Mesendoderm (in vitro differentiated cells): ENCODE data around the gene OR2Z1.

Experiments used
- DNase-seq: peaks from one replicate; pipeline ENCODE4 v3.0.0; 2013
- H2AK5ac ChIP-seq: 2 replicates; pipeline ENCODE4 v1.6.1; 2013; ENCODE audit warnings: low read length, inconsistent platforms
- H2BK120ac ChIP-seq: 2 replicates; pipeline ENCODE4 v1.6.1; 2013; ENCODE audit warnings: low read depth, mild to moderate bottlenecking, low read length, moderate library complexity, mixed read lengths
- H2BK15ac ChIP-seq: replicated peaks from 2 replicates; pipeline ENCODE4 v1.6.1; 2013; ENCODE audit warnings: low read depth, mild to moderate bottlenecking, moderate library complexity
- H2BK5ac ChIP-seq: 2 replicates; pipeline ENCODE4 v1.6.1; 2013; ENCODE audit warnings: low read length, inconsistent platforms
- H3K18ac ChIP-seq: 2 replicates; pipeline ENCODE4 v1.6.1; 2013; ENCODE audit warnings: mild to moderate bottlenecking, low read length, mixed read lengths
- H3K23ac ChIP-seq: one replicate; pipeline ENCODE4 v1.6.1; 2013; ENCODE audit warnings: low read length
- H3K27ac ChIP-seq: 2 replicates; pipeline ENCODE4 v1.5.1; 2013; ENCODE audit warnings: low read depth, mild to moderate bottlenecking, inconsistent platforms, low read length, moderate library complexity
- H3K27me3 ChIP-seq: 2 replicates; pipeline ENCODE4 v1.6.1; 2013; ENCODE audit warnings: low read length, control low read depth, mild to moderate bottlenecking, inconsistent platforms; ENCODE audit not compliant: insufficient read depth, poor library complexity
- H3K36me3 ChIP-seq: 2 replicates; pipeline ENCODE4 v1.6.1; 2013; ENCODE audit warnings: low read length, inconsistent platforms; ENCODE audit not compliant: control insufficient read depth, insufficient read depth
- H3K4ac ChIP-seq: one replicate; pipeline ENCODE4 v1.6.1; 2013; ENCODE audit warnings: low read depth, mild to moderate bottlenecking, low read length, moderate library complexity
- H3K4me1 ChIP-seq: 2 replicates; pipeline ENCODE4 v1.6.1; 2013; ENCODE audit warnings: low read depth, low read length, inconsistent platforms; ENCODE audit not compliant: control insufficient read depth
- H3K4me2 ChIP-seq: 2 replicates; pipeline ENCODE4 v1.6.1; 2013; ENCODE audit warnings: low read length
- H3K4me3 ChIP-seq: 2 replicates; pipeline ENCODE4 v1.5.1; 2013; ENCODE audit warnings: mild to moderate bottlenecking, low read length
- H3K56ac ChIP-seq: one replicate; pipeline ENCODE4 v1.6.1; 2013; ENCODE audit warnings: low read length
- H3K79me1 ChIP-seq: 2 replicates; pipeline ENCODE4 v1.6.1; 2013; ENCODE audit warnings: low read length, inconsistent platforms
- H3K79me2 ChIP-seq: 2 replicates; pipeline ENCODE4 v1.6.1; 2013; ENCODE audit warnings: mild to moderate bottlenecking, low read length; ENCODE audit not compliant: control insufficient read depth, insufficient read depth
- H3K9ac ChIP-seq: 2 replicates; pipeline ENCODE4 v1.6.1; 2013; ENCODE audit warnings: low read length, inconsistent platforms
- H4K5ac ChIP-seq: one replicate; pipeline ENCODE4 v1.6.1; 2013; ENCODE audit warnings: low read length
- H4K8ac ChIP-seq: one replicate; pipeline ENCODE4 v1.6.1; 2013; ENCODE audit warnings: low read depth, mild to moderate bottlenecking, control low read depth, low read length, moderate library complexity
- WGBS: extraction: QIAGEN DNeasy Blood & Tissue Kit; methylation state at CpG from one replicate; pipeline ENCODE4 v1.1.7; 2013; ENCODE audit warnings: low lambda C conversion rate, missing lambda C conversion rate; ENCODE audit not compliant: insufficient coverage; ENCODE audit errors: extremely low coverage; 5-methylcytosine and 5-hydroxymethylcytosine counted together

Gene OR2Z1

DNA sequence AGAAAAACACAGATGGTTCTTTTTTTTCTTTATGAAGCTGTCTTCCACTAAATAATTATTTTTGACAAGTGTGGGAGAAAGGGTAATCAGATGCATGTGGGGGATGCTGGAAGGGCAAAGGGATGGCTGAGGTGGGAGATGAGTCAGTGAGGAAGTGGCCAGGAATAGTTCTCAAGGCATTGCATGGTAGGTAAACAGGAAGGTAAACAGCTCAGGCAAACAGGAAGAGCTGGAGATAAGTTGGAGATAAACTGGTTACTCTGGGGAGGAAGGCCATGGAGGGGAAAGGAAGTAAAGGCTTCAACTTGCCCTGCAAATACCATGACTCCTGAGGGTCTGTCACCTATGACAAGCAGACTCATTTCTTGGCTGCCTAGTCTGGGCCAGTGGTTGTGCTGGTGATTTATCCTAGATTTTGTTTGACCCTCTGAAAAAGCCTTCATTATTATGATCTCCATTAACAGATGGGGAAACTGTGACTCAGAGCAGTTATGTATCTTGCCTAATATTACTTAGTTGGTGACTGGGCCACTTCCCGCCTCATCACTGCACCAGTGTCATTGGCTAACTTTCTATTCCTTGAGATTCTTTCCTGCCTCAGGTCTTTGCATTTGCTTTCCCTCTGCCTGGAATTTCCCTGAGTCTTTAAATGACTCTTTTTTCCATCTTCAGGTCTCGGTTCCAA, 39.9 kb upstream of the OR2Z1 start:
- Histone ChIP-seq H2AK5ac (no peak overlapping the region), H3K18ac (no peak overlapping the region), H4K8ac (no peak overlapping the region), H3K23ac (no peak overlapping the region), H3K4me3 (no peak overlapping the region), H3K9ac (no peak overlapping the region), H3K4ac (no peak overlapping the region), H3K4me2 (no peak overlapping the region), H3K79me1 (no peaks in the 10 kb centered on the region), H3K4me1 (no peaks in the 10 kb centered on the region), H2BK5ac (no peak overlapping the region), H2BK120ac (no peak overlapping the region), H3K79me2 (no peaks in the 10 kb centered on the region), H2BK15ac (no peak overlapping the region), H3K27ac (no peak overlapping the region), H3K36me3 (no peaks in the 10 kb centered on the region), H4K5ac (no peak overlapping the region), H3K27me3 (no peaks in the 10 kb centered on the region), H3K56ac (no peak overlapping the region)
- WGBS = no CpG with 5 or more reads among the region's 2 CpGs
- peak; percentile 51 for DNase-seq

- WGBS = 100% methylated on average over 2 of the region's 2 CpGs
Observed at GRCh38 chr19:8682472-8682871, 39.0 kb upstream of the OR2Z1 start.

DNA sequence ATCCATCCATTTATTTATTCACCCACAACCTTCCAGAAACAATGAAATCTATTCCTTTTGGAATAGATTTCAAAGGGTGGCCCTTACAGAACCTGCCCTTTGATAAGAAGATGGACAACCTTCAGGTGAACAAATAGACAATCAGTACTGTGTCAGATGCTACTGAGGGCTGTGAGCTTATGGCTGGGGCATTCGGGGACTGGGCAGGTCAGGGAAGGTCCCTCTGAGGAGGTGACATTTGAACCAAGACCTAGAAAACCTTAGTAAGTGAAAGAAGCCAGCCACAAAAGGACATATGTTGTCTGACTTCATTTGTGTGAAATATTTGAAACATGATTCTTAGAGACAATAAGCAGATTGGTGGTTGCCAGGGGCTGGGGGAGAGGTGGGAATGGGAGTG, 38.5 kb upstream of the OR2Z1 start:
- Histone ChIP-seq H3K4me1 (no peaks in the 10 kb centered on the region), H3K4me2 (no peak overlapping the region)

More at GRCh38 chr19:8682472-8682871, 39.0 kb upstream of the OR2Z1 start:
- H3K4me3 ChIP-seq = no peak overlapping the region
- H3K79me1 ChIP-seq = no peaks in the 10 kb centered on the region
- no peak overlapping the region for H3K56ac ChIP-seq
- H3K27ac ChIP-seq = no peak overlapping the region
- no peak overlapping the region for H2BK5ac ChIP-seq
- no peaks in the 10 kb centered on the region for H3K4me1 ChIP-seq
- H3K23ac ChIP-seq = no peak overlapping the region
- no peak for DNase-seq
- H4K8ac ChIP-seq = no peak overlapping the region
- H2BK15ac ChIP-seq = no peak overlapping the region
- H3K36me3 ChIP-seq = no peaks in the 10 kb centered on the region
- H4K5ac ChIP-seq = no peak overlapping the region
- H3K18ac ChIP-seq = no peak overlapping the region
- H2AK5ac ChIP-seq = no peak overlapping the region
- no peak overlapping the region for H3K9ac ChIP-seq
- H3K4ac ChIP-seq = no peak overlapping the region
- no peaks in the 10 kb centered on the region for H3K79me2 ChIP-seq
- no peak overlapping the region for H3K4me2 ChIP-seq
- H2BK120ac ChIP-seq = no peak overlapping the region
- H3K27me3 ChIP-seq = no peaks in the 10 kb centered on the region

DNA sequence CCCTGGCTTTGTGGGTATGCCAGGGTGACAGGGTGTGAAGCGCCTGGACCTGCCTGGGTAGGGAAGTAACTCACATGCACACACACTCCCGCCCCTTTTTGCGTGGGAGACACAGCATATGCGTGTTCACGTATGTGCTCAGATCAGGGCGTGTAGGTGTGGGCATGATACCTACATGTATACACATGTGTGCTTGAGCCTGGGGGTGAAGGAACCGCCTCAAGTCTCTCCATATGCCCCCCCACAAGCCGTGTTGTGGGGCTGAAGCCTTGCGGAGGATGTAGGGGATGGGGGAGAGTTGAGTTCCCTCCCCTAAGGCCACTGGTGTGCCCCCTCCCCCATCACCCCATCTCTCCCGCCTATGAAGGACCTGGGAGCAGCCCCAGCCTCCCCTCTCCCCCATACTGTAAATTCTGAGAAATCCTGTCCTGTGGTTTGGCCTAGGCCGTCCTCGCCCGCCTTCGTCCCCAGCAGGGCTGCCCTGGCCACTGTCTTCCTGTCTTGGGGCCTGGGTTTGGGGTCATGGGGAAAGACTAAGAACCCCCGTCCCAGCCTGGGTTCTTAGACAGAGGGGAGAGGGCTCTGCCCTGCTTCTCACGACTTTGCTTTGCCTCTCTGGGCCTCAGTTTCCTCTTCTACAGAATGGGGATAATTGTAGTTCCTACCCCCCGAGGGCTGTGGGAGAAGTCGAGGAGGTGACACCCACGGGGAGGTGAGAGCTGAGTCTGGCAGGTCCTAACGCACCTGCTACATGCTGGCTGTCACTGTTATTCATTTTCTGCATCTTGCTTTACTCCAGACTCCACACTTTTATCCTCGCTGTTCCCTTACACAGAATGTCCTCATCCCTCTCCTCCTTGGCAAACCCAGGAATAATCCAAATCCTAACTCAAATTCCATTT, 37.2 kb upstream of the OR2Z1 start:
- no peak overlapping the region for H2BK15ac ChIP-seq
- H2BK5ac ChIP-seq = no peak overlapping the region
- no peaks in the 10 kb centered on the region for H3K27me3 ChIP-seq
- H3K79me1 ChIP-seq = no peaks in the 10 kb centered on the region
- H4K5ac ChIP-seq = no peak overlapping the region
- DNase-seq = no peak
- no peak overlapping the region for H3K18ac ChIP-seq
- no peaks in the 10 kb centered on the region for H3K36me3 ChIP-seq
- H2BK120ac ChIP-seq = no peak overlapping the region
- no peak overlapping the region for H2AK5ac ChIP-seq
- no peak overlapping the region for H3K27ac ChIP-seq
- no peak overlapping the region for H3K9ac ChIP-seq
- no peaks in the 10 kb centered on the region for H3K4me1 ChIP-seq
- no peak overlapping the region for H3K4me3 ChIP-seq
- no peak overlapping the region for H4K8ac ChIP-seq
- no CpG with 5 or more reads among the region's 21 CpGs for WGBS
- no peaks in the 10 kb centered on the region for H3K79me2 ChIP-seq
- H3K56ac ChIP-seq = no peak overlapping the region
- H3K4me2 ChIP-seq = no peak overlapping the region
- H3K4ac ChIP-seq = no peak overlapping the region
- no peak overlapping the region for H3K23ac ChIP-seq

More for the DNA sequence above, 38.5 kb upstream of the OR2Z1 start:
- no CpG with 5 or more reads among the region's 1 CpG for WGBS
- no peak overlapping the region for H3K56ac ChIP-seq
- H3K18ac ChIP-seq = no peak overlapping the region
- H2BK120ac ChIP-seq = no peak overlapping the region
- H3K9ac ChIP-seq = no peak overlapping the region
- no peak overlapping the region for H2BK5ac ChIP-seq
- DNase-seq = no peak
- H3K27ac ChIP-seq = no peak overlapping the region
- H3K79me2 ChIP-seq = no peaks in the 10 kb centered on the region
- H3K23ac ChIP-seq = no peak overlapping the region
- no peak overlapping the region for H2BK15ac ChIP-seq
- H3K27me3 ChIP-seq = no peaks in the 10 kb centered on the region
- H3K79me1 ChIP-seq = no peaks in the 10 kb centered on the region
- H3K36me3 ChIP-seq = no peaks in the 10 kb centered on the region
- H4K5ac ChIP-seq = no peak overlapping the region
- no peak overlapping the region for H3K4me3 ChIP-seq
- H4K8ac ChIP-seq = no peak overlapping the region
- no peak overlapping the region for H3K4ac ChIP-seq
- no peak overlapping the region for H2AK5ac ChIP-seq

GRCh38 chr19:8686549-8686948, 34.9 kb upstream of the OR2Z1 start:
- no peak overlapping the region for H3K9ac ChIP-seq
- WGBS = no CpG with 5 or more reads among the region's 5 CpGs
- DNase-seq = no peak

More at GRCh38 chr19:8686549-8686948, 34.9 kb upstream of the OR2Z1 start:
- Histone ChIP-seq H3K79me1 (no peaks in the 10 kb centered on the region), H3K56ac (no peak overlapping the region), H3K4me2 (no peak overlapping the region), H3K36me3 (no peaks in the 10 kb centered on the region), H2BK15ac (no peak overlapping the region), H3K79me2 (no peaks in the 10 kb centered on the region), H3K27me3 (no peaks in the 10 kb centered on the region), H3K18ac (no peak overlapping the region), H3K4me1 (no peaks in the 10 kb centered on the region), H3K23ac (no peak overlapping the region), H4K8ac (no peak overlapping the region), H2BK5ac (no peak overlapping the region), H3K4ac (no peak overlapping the region), H4K5ac (no peak overlapping the region), H3K4me3 (no peak overlapping the region), H2AK5ac (no peak overlapping the region), H3K27ac (no peak overlapping the region), H2BK120ac (no peak overlapping the region)
